Neural progenitor cell (in vitro differentiated cells): ENCODE data around the gene SOX10.

Experiments
- EZH2phosphoT487 ChIP-seq: fragments of 200-600 bp; sonication (generic); IDR thresholded peaks from 2 replicates; pipeline ENCODE4 v1.6.1; 2017; ENCODE audit warnings: antibody characterized with exemption
- TF ChIP-seq, protein P1 (sequence below): fragments of 200-600 bp; sonication (generic); IDR thresholded peaks from 2 replicates; pipeline ENCODE4 v1.5.1; 2017; ENCODE audit warnings: antibody characterized with exemption, mild to moderate bottlenecking

DNA sequence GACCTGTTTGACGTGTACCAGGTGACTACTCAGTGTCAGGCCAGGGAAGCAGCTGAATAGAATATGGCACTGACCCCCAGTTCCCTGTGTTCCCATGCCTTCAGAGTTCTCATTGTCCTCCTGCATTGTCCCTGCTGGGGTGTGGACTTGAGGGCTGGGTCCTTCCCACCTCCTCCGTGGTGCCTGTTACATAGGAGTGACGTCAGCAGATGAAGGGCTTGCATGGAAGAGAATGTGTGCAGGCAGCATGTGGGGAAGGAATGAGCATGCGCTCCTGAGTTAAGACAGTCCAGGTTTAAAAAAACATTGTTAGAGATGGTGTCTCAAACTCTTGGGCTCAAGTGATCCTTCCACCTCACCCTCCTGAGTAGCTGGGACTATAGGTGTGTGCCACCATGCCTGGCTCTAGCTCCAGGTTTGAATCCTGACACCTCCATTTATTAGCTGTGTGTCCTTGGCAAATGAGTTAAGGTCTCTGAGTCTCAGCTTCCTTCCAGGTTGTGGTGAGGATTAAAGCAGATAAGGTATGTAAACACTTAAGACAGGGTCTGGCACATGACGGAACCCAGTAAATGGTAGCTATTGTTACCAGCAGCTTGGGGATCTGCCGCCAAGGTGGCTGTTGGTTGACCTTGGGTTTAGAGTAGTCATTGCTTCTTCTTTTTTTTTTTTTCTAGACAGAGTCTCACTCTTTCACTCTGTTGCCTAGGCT, 7.5 kb upstream of the SOX10 start:
- no peak for TF ChIP-seq EZH2phosphoT487
- TF ChIP-seq, protein P1, sequence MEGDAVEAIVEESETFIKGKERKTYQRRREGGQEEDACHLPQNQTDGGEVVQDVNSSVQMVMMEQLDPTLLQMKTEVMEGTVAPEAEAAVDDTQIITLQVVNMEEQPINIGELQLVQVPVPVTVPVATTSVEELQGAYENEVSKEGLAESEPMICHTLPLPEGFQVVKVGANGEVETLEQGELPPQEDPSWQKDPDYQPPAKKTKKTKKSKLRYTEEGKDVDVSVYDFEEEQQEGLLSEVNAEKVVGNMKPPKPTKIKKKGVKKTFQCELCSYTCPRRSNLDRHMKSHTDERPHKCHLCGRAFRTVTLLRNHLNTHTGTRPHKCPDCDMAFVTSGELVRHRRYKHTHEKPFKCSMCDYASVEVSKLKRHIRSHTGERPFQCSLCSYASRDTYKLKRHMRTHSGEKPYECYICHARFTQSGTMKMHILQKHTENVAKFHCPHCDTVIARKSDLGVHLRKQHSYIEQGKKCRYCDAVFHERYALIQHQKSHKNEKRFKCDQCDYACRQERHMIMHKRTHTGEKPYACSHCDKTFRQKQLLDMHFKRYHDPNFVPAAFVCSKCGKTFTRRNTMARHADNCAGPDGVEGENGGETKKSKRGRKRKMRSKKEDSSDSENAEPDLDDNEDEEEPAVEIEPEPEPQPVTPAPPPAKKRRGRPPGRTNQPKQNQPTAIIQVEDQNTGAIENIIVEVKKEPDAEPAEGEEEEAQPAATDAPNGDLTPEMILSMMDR = no peak
